MCF 10A (cell line): ENCODE results near the gene PPDPF. TPM values are rescaled to one million over a fixed set of nuclear protein-coding genes. Genes with fewer than 3 reads are reported as not detected.

ENCODE experiments used
- BruUV-seq: library from RNA; stranded (reverse); fragments of 400-500 nt; replicated peaks from 2 replicates; lab custom pipeline; 2021; lab: Mats Ljungman, UMichigan
- CTCF ChIA-PET: fragments of 300-600 bp; sonication (Branson Sonifier 250); formaldehyde crosslinking; extraction: SDS; loops from one replicate; lab custom pipeline; 2021; ENCODE audit warnings: antibody characterized with exemption, inconsistent platforms; lab: Yijun Ruan, JAX
- POLR2A ChIA-PET: fragments of 300-600, 350-650 bp; sonication (Branson Sonifier 250); formaldehyde crosslinking; extraction: SDS; loops from one replicate; lab custom pipeline; 2020; ENCODE audit warnings: antibody characterized with exemption, inconsistent platforms; lab: Yijun Ruan, JAX
- DNase-seq: peaks from one replicate; pipeline ENCODE4 v3.0.0-alpha.2; 2018; ENCODE audit not compliant: unreplicated experiment
- H3K27ac Mint-ChIP-seq: one replicate; pipeline ENCODE4 v1.8.0; 2022; ENCODE audit warnings: mild to moderate bottlenecking, low read depth, mixed read lengths; ENCODE audit not compliant: unreplicated experiment
- H3K27me3 Mint-ChIP-seq: one replicate; pipeline ENCODE4 v1.8.0; 2022; ENCODE audit warnings: mixed read lengths; ENCODE audit not compliant: insufficient read depth, unreplicated experiment
- H3K36me3 Mint-ChIP-seq: one replicate; pipeline ENCODE4 v1.8.0; 2022; ENCODE audit warnings: mild to moderate bottlenecking, moderate library complexity, mixed read lengths; ENCODE audit not compliant: insufficient read depth, unreplicated experiment
- H3K4me1 Mint-ChIP-seq: one replicate; pipeline ENCODE4 v1.8.0; 2022; ENCODE audit warnings: mixed read lengths; ENCODE audit not compliant: insufficient read depth, unreplicated experiment
- H3K4me3 Mint-ChIP-seq: one replicate; pipeline ENCODE4 v1.8.0; 2022; ENCODE audit warnings: mild to moderate bottlenecking, moderate library complexity, mixed read lengths; ENCODE audit not compliant: unreplicated experiment
- H3K9me3 Mint-ChIP-seq: one replicate; pipeline ENCODE4 v1.8.0; 2022; ENCODE audit warnings: mixed read lengths; ENCODE audit not compliant: unreplicated experiment
- CTCF ChIP-seq: fragments of 200-600 bp; IDR thresholded peaks from one replicate; pipeline ENCODE4 v1.8.0; 2022; ENCODE audit warnings: antibody characterized with exemption, mild to moderate bottlenecking; ENCODE audit not compliant: unreplicated experiment
- intact Hi-C: fragments of 100-400 bp; cut with micrococcal nuclease; formaldehyde crosslinking; loops from 2 replicates; pipeline ENCODE4 v1.14.1; 2022
- total RNA-seq: library from RNA; stranded (reverse); gene quantifications from 2 replicates; pipeline ENCODE4 v1.2.3, GENCODE V29; 2022

Gene PPDPF
- total RNA-seq, 1 experiment from 2014 or later = 315 TPM

DNA sequence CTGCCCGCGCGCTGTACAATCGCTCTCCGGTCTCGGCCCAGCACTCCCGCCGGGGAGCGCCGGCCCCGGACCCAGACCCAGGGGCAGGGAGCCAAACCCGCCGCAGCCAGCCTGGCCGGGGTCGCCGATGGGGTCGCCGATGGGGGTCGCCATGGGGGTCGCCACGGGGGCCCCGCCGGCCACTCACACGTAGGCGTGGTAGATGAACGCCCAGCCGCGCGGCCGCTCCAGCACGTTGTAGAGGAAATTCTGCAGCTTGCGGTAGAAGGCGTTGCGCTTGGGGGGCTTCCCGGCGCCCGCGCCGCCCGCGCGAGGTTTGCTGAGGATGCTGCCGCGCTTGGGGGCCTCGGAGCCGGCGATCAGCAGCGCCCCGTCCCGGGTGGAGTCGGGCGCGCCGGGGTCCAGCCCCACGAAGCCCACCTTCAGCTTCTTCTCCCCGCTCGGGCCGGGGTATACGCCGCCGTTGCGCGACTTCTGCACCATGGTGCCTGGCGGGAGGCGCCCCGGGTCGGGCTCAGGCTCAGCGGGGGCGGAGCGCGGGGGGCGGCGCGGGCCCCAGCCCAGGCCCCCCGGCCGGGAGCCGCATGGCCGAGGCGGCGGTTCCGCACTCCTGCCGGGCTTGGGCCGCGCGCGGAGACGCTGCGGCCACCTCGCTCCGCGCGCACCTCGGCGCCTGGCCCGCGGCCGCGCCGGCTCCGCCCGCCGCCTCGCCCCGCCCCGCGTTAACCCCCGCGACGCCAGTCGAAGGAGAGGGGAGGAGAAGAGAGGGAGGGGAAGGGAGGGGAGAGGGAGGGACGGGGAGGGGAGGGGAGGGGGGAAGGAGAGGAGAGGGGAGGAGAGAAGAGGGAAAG lies 48.4 kb upstream of the PPDPF start, which contains the start of gene KCNQ2:
KCNQ2 (minus strand) TSS at position 675 of the 851 bp plus-strand sequence; CDS start at position 483, 192 bp downstream.
- DNase-seq = no peak
- no TSS peak for BruUV-seq
- Mint-ChIP-seq H3K27ac (no peak within 1 kb of the TSS), H3K4me1 (no peaks in the 10 kb centered on the region), H3K4me3 (no peak within 1 kb of the TSS), H3K9me3 (no peaks in the 10 kb centered on the region), H3K27me3 (peaks cover 41% of the 10 kb centered on the region), H3K36me3 (peaks cover 8% of the 10 kb centered on the region)
- ChIA-PET POLR2A (no interaction called here), CTCF (no interaction called here)
- intact Hi-C loops = no loop called here
- TF ChIP-seq CTCF = no peak

DNA sequence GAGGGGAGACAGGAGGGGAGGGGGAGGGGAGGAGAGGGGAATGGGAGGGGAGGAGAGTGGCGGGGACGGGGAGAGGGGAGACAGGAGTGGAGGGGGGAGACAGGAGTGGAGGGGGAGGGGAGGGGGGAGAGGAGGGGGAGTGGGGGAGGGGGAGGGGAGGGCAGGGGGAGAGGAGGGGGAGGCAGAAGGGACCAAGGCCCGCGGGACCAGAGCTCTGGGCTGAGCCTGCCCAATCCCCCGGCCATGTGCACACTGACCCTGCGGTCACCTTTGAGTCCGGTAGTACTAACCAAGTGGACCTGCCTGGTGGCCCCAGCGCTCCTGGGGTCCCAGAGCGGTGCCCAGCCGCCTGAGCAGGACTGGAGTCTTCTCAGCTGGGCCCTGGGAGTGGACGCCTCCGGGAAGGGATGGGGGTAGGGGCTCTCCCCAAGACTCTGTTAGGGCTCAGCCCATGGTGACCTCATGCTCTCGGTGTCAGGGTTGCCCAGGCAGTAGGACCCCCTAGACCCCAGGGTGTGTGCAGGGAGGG lies 47.6 kb upstream of the PPDPF start:
- H3K4me1 Mint-ChIP-seq = no peaks in the 10 kb centered on the region
- peaks cover 6% of the 10 kb centered on the region for H3K36me3 Mint-ChIP-seq
- no peak for TF ChIP-seq CTCF
- ChIA-PET CTCF (no interaction called here), POLR2A (no interaction called here)
- intact Hi-C loops = no loop called here
- no peak overlapping the region for H3K27ac Mint-ChIP-seq
- no peak overlapping the region for H3K4me3 Mint-ChIP-seq
- no peaks in the 10 kb centered on the region for H3K9me3 Mint-ChIP-seq
- DNase-seq = no peak
- BruUV-seq = no TSS peak
- H3K27me3 Mint-ChIP-seq = peaks cover 39% of the 10 kb centered on the region

- ChIA-PET CTCF (interaction anchor here (0.6 to 0.9 kb wide), 2 partner anchors 64 to 164 kb away, joined by 3 to 4 read pairs; partner anchors contain the start of gene PTK6), POLR2A (interaction anchor here (0.9 kb wide), 1 partner anchor 24 kb away, joined by 3 read pairs; no protein-coding TSS in a partner anchor)
- H3K36me3 Mint-ChIP-seq = peaks cover 6% of the 10 kb centered on the region
- BruUV-seq = no TSS peak
- no peak for DNase-seq
- no peak overlapping the region for H3K4me3 Mint-ChIP-seq
- no peaks in the 10 kb centered on the region for H3K4me1 Mint-ChIP-seq
- intact Hi-C loops = no loop called here
- TF ChIP-seq CTCF = no peak
- H3K27me3 Mint-ChIP-seq = peaks cover 39% of the 10 kb centered on the region
- no peaks in the 10 kb centered on the region for H3K9me3 Mint-ChIP-seq
- no peak overlapping the region for H3K27ac Mint-ChIP-seq
Observed at GRCh38 chr20:63473555-63474449, 46.8 kb upstream of the PPDPF start.

GRCh38 chr20:63475209-63475608 lies 45.4 kb upstream of the PPDPF start:
- ChIA-PET CTCF (no interaction called here), POLR2A (interaction anchor here (1.0 kb wide), 1 partner anchor 266 kb away, joined by 3 read pairs; no protein-coding TSS in a partner anchor)
- intact Hi-C loops = no loop called here
- BruUV-seq = no TSS peak
- Mint-ChIP-seq H3K27me3 (peaks cover 39% of the 10 kb centered on the region), H3K4me3 (no peak overlapping the region), H3K36me3 (peaks cover 6% of the 10 kb centered on the region), H3K27ac (no peak overlapping the region), H3K9me3 (no peaks in the 10 kb centered on the region), H3K4me1 (no peaks in the 10 kb centered on the region)
- no peak for TF ChIP-seq CTCF
- DNase-seq = no peak
